Effector memory CD4-positive, alpha-beta T cell (primary cell): ENCODE results near the gene IFTAP.

Source experiments
- DNase-seq, 3 donors: peaks; one replicate each; pipeline ENCODE4 v3.0.0-alpha.2; 2020
- H3K27ac ChIP-seq: 2 replicates; pipeline ENCODE4 v1.7.0; 2013; ENCODE audit warnings: mild to moderate bottlenecking, low read length, moderate library complexity; ENCODE audit not compliant: insufficient read depth, poor library complexity, severe bottlenecking
- H3K27me3 ChIP-seq: replicated peaks from 2 replicates; pipeline ENCODE4 v1.7.0; 2013; ENCODE audit warnings: mild to moderate bottlenecking, low read length; ENCODE audit not compliant: insufficient read depth, control insufficient read depth, poor library complexity, severe bottlenecking
- H3K36me3 ChIP-seq: 2 replicates; pipeline ENCODE4 v1.7.0; 2013; ENCODE audit warnings: mild to moderate bottlenecking, low read length, moderate library complexity; ENCODE audit not compliant: control insufficient read depth, insufficient read depth
- H3K4me1 ChIP-seq: 2 replicates; pipeline ENCODE4 v1.7.0; 2013; ENCODE audit warnings: low read length, mild to moderate bottlenecking; ENCODE audit not compliant: control insufficient read depth, insufficient read depth, poor library complexity, severe bottlenecking
- H3K4me3 ChIP-seq: 2 replicates; pipeline ENCODE4 v1.7.0; 2013; ENCODE audit warnings: low read length, low read depth, mild to moderate bottlenecking; ENCODE audit not compliant: insufficient read depth, poor library complexity, severe bottlenecking
- H3K9me3 ChIP-seq: 2 replicates; pipeline ENCODE4 v1.7.0; 2013; ENCODE audit warnings: mild to moderate bottlenecking, low read length, moderate library complexity; ENCODE audit not compliant: control insufficient read depth

The IFTAP gene

DNA sequence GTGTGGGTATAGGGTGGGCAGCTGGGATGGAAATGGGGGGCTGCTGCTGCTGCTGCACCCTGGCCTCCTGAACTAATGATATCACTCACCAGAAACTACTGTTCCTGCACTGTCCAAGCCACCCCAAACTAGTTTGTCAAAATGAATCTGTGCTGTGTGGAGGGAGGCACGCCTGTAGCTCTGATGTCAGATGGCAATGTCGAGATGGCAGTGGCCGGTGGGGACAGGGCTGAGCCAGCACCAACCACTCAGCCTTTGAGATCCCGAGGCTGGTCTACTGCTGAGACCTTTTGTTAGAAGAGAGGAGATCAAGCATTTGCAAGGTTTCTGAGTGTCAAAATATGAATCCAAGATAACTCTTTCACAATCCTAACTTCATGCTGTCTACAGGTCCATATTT is 25.2 kb upstream of the IFTAP start:
- Histone ChIP-seq H3K27me3 (peaks cover 4% of the 10 kb centered on the region), H3K4me3 (no peak overlapping the region), H3K27ac (no peak overlapping the region), H3K9me3 (no peaks in the 10 kb centered on the region), H3K36me3 (no peaks in the 10 kb centered on the region), H3K4me1 (no peaks in the 10 kb centered on the region)
- DNase-seq = no peak

DNA sequence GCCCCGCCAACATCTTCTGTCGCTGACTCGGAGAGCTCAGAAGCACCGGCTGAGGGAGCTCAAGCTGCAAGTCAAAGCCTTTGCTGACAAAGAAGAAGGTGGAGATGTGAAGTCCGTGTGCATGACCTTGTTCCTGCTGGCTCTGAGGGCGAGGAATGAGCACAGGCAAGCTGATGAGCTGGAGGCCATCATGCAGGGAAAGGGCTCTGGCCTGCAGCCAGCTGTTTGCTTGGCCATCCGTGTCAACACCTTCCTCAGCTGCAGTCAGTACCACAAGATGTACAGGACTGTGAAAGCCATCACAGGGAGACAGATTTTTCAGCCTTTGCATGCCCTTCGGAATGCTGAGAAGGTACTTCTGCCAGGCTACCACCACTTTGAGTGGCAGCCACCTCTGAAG is 19.8 kb upstream of the IFTAP start:
- no peaks in the 10 kb centered on the region for H3K36me3 ChIP-seq
- H3K9me3 ChIP-seq = no peaks in the 10 kb centered on the region
- H3K4me3 ChIP-seq = no peak overlapping the region
- H3K4me1 ChIP-seq = no peaks in the 10 kb centered on the region
- H3K27ac ChIP-seq = no peak overlapping the region
- no peaks in the 10 kb centered on the region for H3K27me3 ChIP-seq
- no peak for DNase-seq

DNA sequence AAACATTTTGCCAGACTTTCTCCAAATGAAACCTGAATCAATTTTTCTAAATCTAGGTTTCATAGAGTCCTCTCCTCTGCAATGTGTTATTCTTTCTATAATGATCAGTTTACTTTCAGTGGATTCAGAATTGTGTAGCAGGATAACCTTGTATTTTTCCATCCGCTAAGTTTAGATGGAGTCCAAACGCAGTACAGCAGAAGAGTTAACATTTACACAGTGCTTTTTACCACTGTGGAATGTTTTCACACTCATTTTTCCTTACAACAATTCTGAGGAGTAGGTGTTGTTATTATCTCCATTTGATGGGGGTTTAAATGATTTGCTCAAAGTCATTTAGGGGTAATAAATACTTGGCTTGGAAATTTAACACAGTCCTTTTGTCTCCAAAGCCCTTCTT is 16.9 kb upstream of the IFTAP start:
- H3K27ac ChIP-seq = no peak overlapping the region
- DNase-seq = no peak

DNA sequence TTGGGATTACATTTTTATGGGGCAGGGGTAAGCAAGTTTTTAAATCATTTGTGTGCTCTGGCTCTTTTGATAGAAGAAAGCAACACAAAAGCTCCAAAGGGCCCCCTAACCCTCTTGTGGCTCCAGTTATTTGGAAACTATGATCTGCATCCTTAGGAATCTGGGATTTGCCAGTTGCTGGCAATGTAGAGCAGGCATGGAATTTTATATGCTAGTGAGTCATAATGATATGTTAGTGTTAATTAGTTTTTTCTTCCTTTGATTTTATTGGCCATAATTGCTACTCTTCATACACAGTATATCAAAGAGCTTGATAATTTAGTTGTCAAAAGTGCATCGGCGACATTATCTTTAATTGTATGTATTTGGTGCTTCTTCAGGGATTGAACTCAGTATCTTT is 16.4 kb upstream of the IFTAP start:
- Histone ChIP-seq H3K9me3 (no peaks in the 10 kb centered on the region), H3K4me1 (no peaks in the 10 kb centered on the region), H3K27ac (no peak overlapping the region), H3K36me3 (no peaks in the 10 kb centered on the region), H3K27me3 (no peaks in the 10 kb centered on the region), H3K4me3 (no peak overlapping the region)
- DNase-seq = no peak

More for the DNA sequence above, 16.9 kb upstream of the IFTAP start:
- Histone ChIP-seq H3K9me3 (no peaks in the 10 kb centered on the region), H3K4me3 (no peak overlapping the region), H3K27me3 (no peaks in the 10 kb centered on the region), H3K4me1 (no peaks in the 10 kb centered on the region), H3K36me3 (no peaks in the 10 kb centered on the region)

DNA sequence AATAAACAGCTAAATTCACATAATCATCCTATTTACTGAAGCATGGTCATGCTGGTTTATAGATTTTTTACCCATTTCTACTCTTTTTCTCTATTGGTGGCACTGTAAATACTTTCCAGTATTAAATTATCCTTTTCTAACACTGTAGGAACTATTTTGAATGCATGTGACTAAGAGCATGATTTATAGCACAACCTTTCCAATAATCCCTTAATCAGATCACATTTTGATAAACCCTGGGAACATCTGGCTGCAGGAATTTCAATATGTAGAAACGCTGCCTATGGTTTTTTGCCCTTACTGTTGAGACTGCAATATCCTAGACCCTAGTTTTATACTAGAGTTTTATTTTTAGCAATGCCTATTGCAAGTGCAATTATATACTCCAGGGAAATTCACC is 15.8 kb upstream of the IFTAP start:
- Histone ChIP-seq H3K4me1 (no peaks in the 10 kb centered on the region), H3K36me3 (no peaks in the 10 kb centered on the region), H3K9me3 (no peaks in the 10 kb centered on the region), H3K27me3 (no peaks in the 10 kb centered on the region), H3K27ac (no peak overlapping the region), H3K4me3 (no peak overlapping the region)
- no peak for DNase-seq

DNA sequence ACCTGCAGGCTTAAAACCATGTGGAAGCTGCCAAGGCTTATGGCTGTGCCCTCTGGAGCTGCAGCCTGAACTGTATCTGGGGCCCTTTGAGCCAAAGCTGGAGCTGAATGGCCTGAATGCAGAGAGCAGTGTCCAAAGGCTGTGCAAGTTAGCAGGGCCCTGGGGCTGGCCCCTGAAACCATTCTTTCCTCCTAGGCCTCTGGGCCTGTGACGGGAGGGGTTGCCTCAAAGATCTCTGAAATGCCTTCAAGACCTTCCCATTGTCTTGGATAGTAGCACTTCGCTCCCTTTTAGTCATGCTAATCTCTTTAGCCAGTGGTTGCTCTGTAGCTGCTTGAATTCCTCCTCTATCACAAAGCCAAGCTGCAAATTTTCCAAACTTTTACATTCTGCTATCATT is 12.8 kb upstream of the IFTAP start:
- H3K27me3 ChIP-seq = no peaks in the 10 kb centered on the region
- no peaks in the 10 kb centered on the region for H3K9me3 ChIP-seq
- no peak overlapping the region for H3K27ac ChIP-seq
- no peaks in the 10 kb centered on the region for H3K36me3 ChIP-seq
- H3K4me3 ChIP-seq = no peak overlapping the region
- no peak for DNase-seq
- H3K4me1 ChIP-seq = no peaks in the 10 kb centered on the region

DNA sequence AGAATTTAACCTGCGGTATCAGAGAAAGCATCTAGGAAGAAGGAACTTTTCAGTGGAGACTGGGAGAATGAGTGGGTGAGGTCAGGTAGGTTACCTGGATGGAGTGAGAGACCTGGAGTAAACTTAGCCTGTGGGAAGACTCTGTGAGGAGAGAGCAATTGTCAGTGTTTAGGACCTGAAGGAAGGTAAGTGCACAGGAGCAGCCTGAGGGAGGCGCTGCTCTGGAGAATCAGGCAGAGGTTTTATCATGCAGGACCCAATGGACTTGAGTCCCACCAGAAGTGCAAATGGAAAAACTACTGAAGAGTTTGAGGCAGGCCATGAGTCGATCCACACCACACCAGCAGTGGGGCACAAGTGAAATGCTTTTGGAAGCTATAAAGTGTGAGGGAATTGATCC is 10.6 kb upstream of the IFTAP start:
- no peak overlapping the region for H3K27ac ChIP-seq

DNA sequence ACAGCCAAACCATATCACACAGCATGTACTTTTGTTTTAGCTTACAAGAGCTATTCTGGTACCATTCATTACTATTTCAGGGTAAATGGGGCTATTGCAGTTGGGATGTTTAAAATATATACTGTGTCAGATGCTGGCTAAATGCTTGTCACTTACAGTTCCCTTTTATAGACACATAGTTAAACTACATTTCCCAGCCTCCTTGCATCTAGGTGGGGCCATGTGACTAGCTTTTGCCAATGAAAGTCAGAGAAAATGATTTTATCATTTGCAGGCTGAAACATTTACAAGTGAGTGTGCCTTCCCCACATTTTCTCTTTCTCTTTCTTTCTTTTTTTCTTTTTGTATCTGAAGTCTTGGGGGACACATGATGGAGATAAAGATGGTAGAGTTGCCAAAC is 7.8 kb upstream of the IFTAP start:
- DNase-seq = no peak
- Histone ChIP-seq H3K27me3 (no peaks in the 10 kb centered on the region), H3K27ac (no peak overlapping the region), H3K36me3 (no peaks in the 10 kb centered on the region), H3K4me3 (no peak overlapping the region), H3K9me3 (no peaks in the 10 kb centered on the region), H3K4me1 (no peaks in the 10 kb centered on the region)

More for the DNA sequence above, 10.6 kb upstream of the IFTAP start:
- DNase-seq = no peak
- Histone ChIP-seq H3K9me3 (no peaks in the 10 kb centered on the region), H3K4me1 (no peaks in the 10 kb centered on the region), H3K4me3 (no peak overlapping the region), H3K27me3 (no peaks in the 10 kb centered on the region), H3K36me3 (no peaks in the 10 kb centered on the region)

DNA sequence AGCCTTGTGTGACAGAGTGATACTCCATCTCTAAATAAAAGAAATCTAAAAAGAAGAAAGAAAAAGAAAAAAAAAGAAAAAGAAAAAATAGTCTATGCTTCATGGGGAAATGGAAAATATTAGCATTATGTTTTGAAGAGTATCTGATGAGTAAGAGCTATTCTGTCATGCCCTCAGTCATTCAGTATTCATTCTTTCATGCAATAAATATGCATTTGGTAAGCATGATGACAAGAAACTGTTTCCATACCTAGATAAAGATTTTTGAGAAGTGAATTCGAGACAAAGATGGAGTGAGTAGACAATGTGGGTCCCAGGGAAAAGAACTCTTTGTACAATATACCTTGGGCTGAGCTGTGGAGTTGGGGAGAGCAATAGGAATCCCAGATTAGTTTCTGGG is 6.2 kb upstream of the IFTAP start:
- H3K4me1 ChIP-seq = no peaks in the 10 kb centered on the region
- no peaks in the 10 kb centered on the region for H3K36me3 ChIP-seq
- no peak overlapping the region for H3K27ac ChIP-seq
- DNase-seq = no peak
- no peak overlapping the region for H3K4me3 ChIP-seq
- no peaks in the 10 kb centered on the region for H3K9me3 ChIP-seq
- no peaks in the 10 kb centered on the region for H3K27me3 ChIP-seq

DNA sequence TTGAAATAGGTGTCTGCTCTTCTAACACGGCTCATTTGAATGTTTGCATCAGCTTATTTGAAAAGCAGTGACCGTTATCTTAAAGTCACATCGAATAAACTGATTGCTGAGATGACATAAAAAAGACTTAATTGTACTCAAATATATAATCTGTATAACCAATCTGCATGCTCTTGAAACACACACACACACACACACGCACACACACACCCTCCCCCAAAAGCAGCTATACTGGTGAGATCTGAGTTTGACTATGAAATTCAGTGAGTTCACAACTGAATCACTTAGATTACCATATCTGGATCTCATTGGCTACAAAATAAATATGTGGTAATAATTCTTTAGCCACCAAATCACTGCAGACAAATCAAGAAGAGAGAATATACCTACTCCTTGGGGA is 3.8 kb upstream of the IFTAP start:
- peaks cover 2% of the 10 kb centered on the region for H3K27me3 ChIP-seq
- no peaks in the 10 kb centered on the region for H3K4me1 ChIP-seq

DNA sequence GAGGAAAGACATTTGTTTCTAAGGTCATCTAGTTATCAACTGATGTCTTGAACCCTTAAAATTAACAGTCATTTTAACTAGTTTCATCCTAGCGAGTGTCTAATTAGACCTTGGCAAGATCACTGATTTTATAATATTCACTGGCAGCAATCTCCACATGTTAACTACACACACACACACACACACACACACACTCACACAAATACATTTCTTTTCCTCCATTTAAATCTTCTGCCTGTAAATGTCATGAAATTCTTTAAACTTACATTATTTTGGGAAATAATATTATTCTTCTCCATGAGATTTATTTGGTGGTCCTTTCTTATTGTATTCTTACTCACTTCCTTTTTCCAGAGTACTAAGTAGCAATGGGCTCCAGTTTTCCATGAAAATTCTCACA is 2.9 kb upstream of the IFTAP start:
- no peaks in the 10 kb centered on the region for H3K4me1 ChIP-seq
- H3K27me3 ChIP-seq = peaks cover 2% of the 10 kb centered on the region
- H3K4me3 ChIP-seq = no peak overlapping the region
- H3K9me3 ChIP-seq = no peaks in the 10 kb centered on the region
- no peak for DNase-seq
- H3K27ac ChIP-seq = no peak overlapping the region
- H3K36me3 ChIP-seq = no peaks in the 10 kb centered on the region

More for the DNA sequence above, 3.8 kb upstream of the IFTAP start:
- Histone ChIP-seq H3K4me3 (no peak overlapping the region), H3K9me3 (no peaks in the 10 kb centered on the region), H3K27ac (no peak overlapping the region), H3K36me3 (no peaks in the 10 kb centered on the region)
- DNase-seq = no peak
